Measurements from ENCODE around the gene IFT43. TPM values are rescaled to one million over a fixed set of nuclear protein-coding genes. Genes with fewer than 3 reads are reported as not detected.

IFT43 gene
- total RNA-seq, 1 experiment from 2014 or later = 18.6 TPM

GRCh38 chr14:76121089-76121748, 135.7 kb downstream of the IFT43 start:
- no peaks in the 10 kb centered on the region for H3K23me2 ChIP-seq (ENCODE audit: insufficient read length, low read depth, low read length, poor library complexity, severe bottlenecking)
- WGBS (ENCODE audit: extremely low coverage, insufficient read length, low lambda C conversion rate) = no CpG with 5 or more reads among the region's 4 CpGs

More at GRCh38 chr14:76121089-76121748, 135.7 kb downstream of the IFT43 start:
- no peak overlapping the region for H3K27ac ChIP-seq (ENCODE audit: insufficient read length, low read depth, low read length)
- H3K9ac ChIP-seq (ENCODE audit: extremely low read depth, insufficient read length, low read length) = no peak overlapping the region
- H2AK5ac ChIP-seq (ENCODE audit: insufficient read length, low read length) = no peak overlapping the region
- no peak overlapping the region for H3K56ac ChIP-seq (ENCODE audit: insufficient read length, low read depth, low read length)
- H3K4me1 Mint-ChIP-seq = peaks cover 8 to 17% of the 10 kb centered on the region in 2 experiments
- H2BK120ac ChIP-seq (ENCODE audit: low read depth, low read length, poor library complexity, severe bottlenecking) = no peak overlapping the region
- no peak overlapping the region for H4K5ac ChIP-seq (ENCODE audit: insufficient read length, low read depth, low read length)
- no peak overlapping the region for H3K18ac ChIP-seq (ENCODE audit: insufficient read length, low read depth, low read length)
- H3K4ac ChIP-seq (ENCODE audit: low read depth, low read length) = no peak overlapping the region
- no peaks in the 10 kb centered on the region for H3K27me3 ChIP-seq (ENCODE audit: insufficient read depth, low read length)
- no peak overlapping the region for H3K4me2 ChIP-seq (ENCODE audit: insufficient read depth, insufficient read length, low read length)
- no peaks in the 10 kb centered on the region for H3K79me1 ChIP-seq (ENCODE audit: insufficient read depth, low read depth, low read length, poor library complexity, severe bottlenecking)
- no peaks in the 10 kb centered on the region for H3K9me3 ChIP-seq (ENCODE audit: control insufficient read depth, low read depth, low read length)
- H2AFZ ChIP-seq (ENCODE audit: low read length) = no peak overlapping the region
- no peak overlapping the region for H2BK12ac ChIP-seq (ENCODE audit: insufficient read length, low read depth, low read length)
- H3K14ac ChIP-seq (ENCODE audit: insufficient read depth, low read length) = no peak overlapping the region
- H3T11ph ChIP-seq (ENCODE audit: low read length) = no peak overlapping the region
- no peaks in the 10 kb centered on the region for H3K9me3 Mint-ChIP-seq
- H3K36me3 Mint-ChIP-seq (ENCODE audit: insufficient read depth in 1 of 3, low read depth in 3 of 3) = no peaks in the 10 kb centered on the region; a peak in 1 of 7 replicates
- peaks cover 8% of the 10 kb centered on the region; the same call in 1 of the 2 replicates for H3K27me3 Mint-ChIP-seq (ENCODE audit: low read depth)
- no peak overlapping the region for H3K4me3 Mint-ChIP-seq
- H3K23ac ChIP-seq (ENCODE audit: insufficient read length, low read depth, low read length) = no peak overlapping the region
- TF ChIP-seq CTCF (conservative IDR thresholded peaks at IDR 0.05) = no peak
- no peak for DNase-seq
- H2BK20ac ChIP-seq (ENCODE audit: low read depth, low read length, poor library complexity, severe bottlenecking) = no peak overlapping the region
- no peak overlapping the region for H4K8ac ChIP-seq (replicated peaks; ENCODE audit: insufficient read length, low read depth, low read length)
- no peak overlapping the region for H2BK15ac ChIP-seq (ENCODE audit: low read depth, low read length)
- peak overlapping the region in 1 of 3 experiments; percentile 55; a peak in 1 of 7 replicates for H3K27ac Mint-ChIP-seq
- H3K4me1 ChIP-seq (ENCODE audit: insufficient read depth, low read length) = peaks cover 6% of the 10 kb centered on the region
- no peak overlapping the region for H4K91ac ChIP-seq (ENCODE audit: insufficient read length, low read depth, low read length)
- H3K79me2 ChIP-seq (ENCODE audit: insufficient read depth, low read length) = no peaks in the 10 kb centered on the region
- H2BK5ac ChIP-seq (ENCODE audit: insufficient read length, low read length) = no peak overlapping the region
- H4K20me1 ChIP-seq (ENCODE audit: control insufficient read depth, insufficient read depth, insufficient read length) = no peaks in the 10 kb centered on the region
